ENCODE data around the gene GRIN2C. TPM values are rescaled to one million over a fixed set of nuclear protein-coding genes. Genes with fewer than 3 reads are reported as not detected.

The GRIN2C gene
- polyA plus RNA-seq, 3 donors: 0.18 to 1.1 (median 0.56) TPM

- 80 to 89% (median 85%) methylated on average over 14 to 17 of the region's 17 CpGs for WGBS, 3 donors
- no peak overlapping the region for H3K27ac ChIP-seq (ENCODE audit: low read depth, low read length)
Observed at GRCh38 chr17:74854792-74855191, 4.9 kb downstream of the GRIN2C start.

- no peak overlapping the region for H3K27ac ChIP-seq (ENCODE audit: low read depth, low read length)
- WGBS, 3 donors: 68 to 81% (median 81%) methylated on average over 8 of the region's 8 CpGs
Observed at GRCh38 chr17:74853669-74854068, 6.0 kb downstream of the GRIN2C start.

- no peak overlapping the region for H3K27ac ChIP-seq (ENCODE audit: low read depth, low read length)
- 16 to 26% (median 16%) methylated on average over 9 of the region's 9 CpGs for WGBS, 3 donors
Observed at GRCh38 chr17:74853048-74853397, 6.7 kb downstream of the GRIN2C start.

- 10 to 12% (median 12%) methylated on average over 54 to 76 of the region's 76 CpGs for WGBS, 3 donors
- H3K27ac ChIP-seq (ENCODE audit: low read depth, low read length): no peak overlapping the region
Observed at GRCh38 chr17:74852237-74853047, 7.2 kb downstream of the GRIN2C start.

GRCh38 chr17:74851612-74852236, 8.0 kb downstream of the GRIN2C start:
- 60 to 65% (median 64%) methylated on average over 29 of the region's 29 CpGs for WGBS, 3 donors
- no peak overlapping the region for H3K27ac ChIP-seq (ENCODE audit: low read depth, low read length)

GRCh38 chr17:74850914-74851313, 8.8 kb downstream of the GRIN2C start:
- H3K27ac ChIP-seq (ENCODE audit: low read depth, low read length): no peak overlapping the region
- WGBS, 3 donors: 58 to 72% (median 60%) methylated on average over 3 of the region's 3 CpGs

- 82 to 85% (median 84%) methylated on average over 17 of the region's 17 CpGs for WGBS, 3 donors
- no peak overlapping the region for H3K27ac ChIP-seq (ENCODE audit: low read depth, low read length)
Observed at GRCh38 chr17:74850310-74850709, 9.4 kb downstream of the GRIN2C start.

- no peak overlapping the region for H3K27ac ChIP-seq (ENCODE audit: low read depth, low read length)
- 66 to 75% (median 68%) methylated on average over 8 to 9 of the region's 9 CpGs for WGBS, 3 donors
Observed at GRCh38 chr17:74848656-74849399, 10.9 kb downstream of the GRIN2C start.

GRCh38 chr17:74846621-74847020, 13.1 kb downstream of the GRIN2C start:
- WGBS, 3 donors: 95 to 96% (median 95%) methylated on average over 16 of the region's 16 CpGs
- no peak overlapping the region for H3K27ac ChIP-seq (ENCODE audit: low read depth, low read length)

GRCh38 chr17:74843352-74843627, 16.4 kb downstream of the GRIN2C start:
- 33 to 36% (median 33%) methylated on average over 19 to 26 of the region's 26 CpGs for WGBS, 3 donors
- no peak overlapping the region for H3K27ac ChIP-seq (ENCODE audit: low read depth, low read length)

- H3K27ac ChIP-seq (ENCODE audit: low read depth, low read length): no peak overlapping the region
- 2 to 4% (median 3%) methylated on average over 50 to 87 of the region's 88 CpGs for WGBS, 3 donors
Observed at GRCh38 chr17:74842599-74843351, 16.9 kb downstream of the GRIN2C start.

GRCh38 chr17:74842146-74842598, 17.5 kb downstream of the GRIN2C start:
- H3K27ac ChIP-seq (ENCODE audit: low read depth, low read length): no peak overlapping the region
- 43 to 60% (median 56%) methylated on average over 8 of the region's 8 CpGs for WGBS, 3 donors

- WGBS, 3 donors: 33 to 66% (median 39%) methylated on average over 13 of the region's 13 CpGs
- H3K27ac ChIP-seq (ENCODE audit: low read depth, low read length): no peak overlapping the region
Observed at GRCh38 chr17:74840989-74841666, 18.6 kb downstream of the GRIN2C start.

- no peak overlapping the region for H3K27ac ChIP-seq (ENCODE audit: low read depth, low read length)
- 57 to 63% (median 62%) methylated on average over 5 to 6 of the region's 7 CpGs for WGBS, 3 donors
Observed at GRCh38 chr17:74839990-74840852, 19.5 kb downstream of the GRIN2C start.

- H3K27ac ChIP-seq (ENCODE audit: low read depth, low read length): no peak overlapping the region
- 89 to 94% (median 90%) methylated on average over 9 of the region's 9 CpGs for WGBS, 3 donors
Observed at GRCh38 chr17:74838274-74838673, 21.4 kb downstream of the GRIN2C start.

- 96 to 97% (median 97%) methylated on average over 19 of the region's 19 CpGs for WGBS, 3 donors
- no peak overlapping the region for H3K27ac ChIP-seq (ENCODE audit: low read depth, low read length)
Observed at GRCh38 chr17:74836691-74837467, 22.8 kb downstream of the GRIN2C start.

- 93 to 97% (median 94%) methylated on average over 26 of the region's 26 CpGs for WGBS, 3 donors
- H3K27ac ChIP-seq (ENCODE audit: low read depth, low read length): no peak overlapping the region
Observed at GRCh38 chr17:74836191-74836590, 23.5 kb downstream of the GRIN2C start.
